ENCODE measurements around the gene SLX9.
"Not testable (repeated sequence)": the region's sequence is repeated elsewhere in the genome, so short reads cannot be mapped to it uniquely, and the experiment has no call there.

The SLX9 gene

DNA sequence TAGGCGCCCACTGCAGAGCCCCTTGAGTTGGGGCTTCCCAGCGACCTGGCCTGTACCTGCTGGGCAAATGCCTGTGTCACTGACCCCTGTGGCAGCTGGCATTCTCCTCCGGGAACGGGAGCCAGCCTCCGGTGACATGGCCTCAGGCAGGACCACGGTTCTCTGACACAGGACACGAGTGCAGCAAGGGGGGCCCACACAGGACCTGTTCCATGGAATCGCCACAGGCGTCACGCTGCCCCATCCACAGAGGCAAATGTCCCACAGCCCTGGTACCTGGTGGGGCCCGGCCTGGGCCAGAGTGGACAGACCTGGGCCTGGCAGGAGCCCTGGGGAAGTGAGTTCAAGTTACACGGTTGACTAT lies 21.7 kb upstream of the SLX9 start:
- no peak for DNase-seq

DNA sequence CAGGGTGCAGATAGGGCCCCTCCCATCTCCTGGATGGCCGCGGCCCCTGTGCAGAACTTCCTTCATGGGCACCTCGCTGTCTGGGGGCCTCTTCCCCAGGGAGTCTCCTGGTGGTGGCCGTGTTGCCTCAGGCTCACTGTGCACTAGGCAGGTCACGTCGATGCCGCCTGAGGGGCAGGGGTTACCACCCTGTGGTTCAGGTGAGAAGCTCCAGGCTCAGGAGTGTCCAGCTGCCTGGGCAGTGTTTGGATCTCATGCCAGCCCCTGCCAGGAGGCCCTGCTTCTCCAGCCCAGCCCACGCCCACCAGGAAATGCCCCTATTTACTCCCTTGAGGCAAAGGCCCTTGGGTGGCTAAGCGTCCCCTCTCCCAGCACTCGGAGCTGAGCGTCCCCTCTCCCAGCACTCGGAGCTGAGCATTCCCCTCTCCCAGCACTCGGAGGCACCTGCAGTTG lies 21.2 kb upstream of the SLX9 start:
- no peak for DNase-seq

DNA sequence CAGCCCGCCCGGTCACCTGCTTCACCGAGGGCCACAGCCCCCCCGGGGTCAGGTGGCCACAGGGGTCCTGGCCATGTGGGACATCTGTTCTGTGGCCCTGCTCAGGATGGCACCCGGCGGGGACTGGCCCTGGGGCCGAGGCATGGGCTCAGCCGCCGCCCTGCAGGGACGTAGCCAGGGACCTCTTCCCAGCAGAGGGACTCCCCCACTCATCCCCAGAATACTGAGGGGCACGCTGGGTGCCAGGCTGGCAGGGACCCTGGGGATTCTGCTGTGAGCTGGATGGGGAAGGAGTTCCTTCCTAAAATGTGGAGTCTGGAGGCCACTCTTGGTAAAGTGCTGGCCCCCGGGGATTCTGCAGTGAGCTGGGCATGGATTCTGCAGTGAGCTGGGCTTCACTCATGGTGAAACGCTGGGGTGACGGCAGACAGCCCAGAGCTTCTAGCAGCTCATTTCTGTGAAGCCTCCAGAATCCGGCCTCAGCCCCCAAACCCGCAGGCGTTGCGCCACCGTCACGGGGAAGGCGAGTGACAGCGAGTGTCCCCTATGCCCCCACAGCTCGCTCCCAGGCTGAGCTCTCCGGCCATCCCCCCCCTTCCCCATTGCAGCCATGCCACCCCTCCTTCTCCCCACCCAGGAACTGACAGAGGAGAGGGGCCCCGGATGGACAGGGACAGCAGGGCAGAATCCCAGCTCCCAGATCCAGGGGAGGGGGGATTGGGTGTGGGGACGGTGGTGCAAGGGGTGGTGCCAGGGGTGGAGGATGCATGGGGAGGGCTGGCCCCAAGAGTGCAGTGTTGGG lies 20.5 kb upstream of the SLX9 start:
- no peak for DNase-seq

DNA sequence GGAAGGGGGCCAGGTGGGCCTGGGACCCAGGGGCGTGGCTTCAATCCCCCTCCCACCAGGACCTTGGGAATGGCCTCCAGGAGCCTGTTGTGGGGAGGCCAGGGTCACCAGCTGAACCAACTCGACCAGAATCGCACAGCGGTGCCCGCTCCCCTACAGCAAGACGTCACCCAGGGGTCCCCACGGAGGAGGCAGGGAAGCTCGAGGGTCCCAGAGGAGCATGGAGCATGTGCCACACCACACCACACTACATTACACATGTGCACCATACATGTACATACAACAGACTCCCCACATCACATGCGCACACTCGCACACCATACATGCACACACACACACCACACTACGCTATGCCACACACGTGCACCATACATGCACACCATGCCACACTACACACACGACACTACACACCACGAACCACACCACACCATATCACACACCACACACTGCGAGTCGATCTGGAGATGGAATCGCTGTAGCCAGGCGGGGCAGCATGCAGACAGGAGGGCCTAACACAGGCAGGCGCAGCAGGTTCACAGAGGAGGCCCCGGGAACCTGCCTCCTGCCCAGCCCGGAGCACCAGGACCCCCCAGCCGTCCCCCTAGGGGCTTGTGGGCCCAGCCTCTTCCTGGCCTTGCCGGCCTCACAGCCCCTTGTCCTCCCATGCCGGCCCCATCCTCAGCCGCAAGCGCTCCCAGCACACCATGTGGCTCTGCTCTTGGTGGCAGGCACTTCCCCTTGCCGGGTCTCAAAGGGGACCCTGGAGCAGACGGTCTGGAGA lies 19.7 kb upstream of the SLX9 start:
- DNase-seq: no peak

DNA sequence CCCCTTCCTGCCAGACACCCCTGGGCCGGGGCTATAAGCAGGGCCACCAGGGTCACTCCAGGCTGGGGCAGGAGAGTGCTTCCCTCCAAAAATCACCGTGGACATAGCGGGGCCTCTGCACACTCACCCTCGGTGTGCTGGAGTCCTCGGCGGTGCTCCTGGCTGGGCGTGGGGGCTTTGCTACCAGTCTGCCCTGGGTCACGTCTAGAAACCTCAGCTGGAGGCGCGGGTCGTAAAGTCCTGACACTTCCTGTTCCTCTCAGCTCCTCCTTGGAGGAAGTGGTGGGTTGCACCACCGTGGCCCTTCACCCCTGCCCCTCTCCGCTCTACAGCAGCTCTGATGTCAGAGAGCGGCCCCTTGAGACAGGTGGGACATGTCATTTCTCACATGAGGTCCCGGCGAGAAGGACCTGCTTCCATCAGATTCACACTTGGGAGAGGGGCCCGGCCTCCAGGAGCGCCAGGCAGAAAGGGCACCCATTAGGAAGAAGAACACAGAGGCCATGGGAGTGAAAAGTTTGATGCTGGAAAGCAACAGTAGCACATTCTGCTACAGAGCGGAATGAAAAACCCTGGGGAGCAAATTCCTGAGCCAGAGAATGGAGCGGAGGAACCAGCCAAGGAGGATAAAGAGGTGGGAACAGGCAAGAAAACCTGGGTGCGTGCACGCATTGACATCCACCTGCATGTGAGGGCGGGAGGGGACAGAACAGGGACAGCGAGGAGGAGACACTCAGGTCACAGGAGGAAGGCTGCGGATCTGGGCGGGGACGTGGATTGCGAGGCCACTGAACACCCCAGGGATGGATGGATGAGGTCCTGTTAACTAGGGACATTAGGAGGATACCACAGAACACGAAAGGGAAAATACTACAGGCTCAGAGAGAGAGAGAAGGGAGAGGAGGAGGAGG lies 18.9 kb upstream of the SLX9 start, which contains the start of gene ITGB2:
Gene ITGB2, minus strand, starts transcription at position 206 of the 911 bp plus-strand sequence. CDS start 10,117 bp downstream, outside the sequence.
- DNase-seq: no peak

DNA sequence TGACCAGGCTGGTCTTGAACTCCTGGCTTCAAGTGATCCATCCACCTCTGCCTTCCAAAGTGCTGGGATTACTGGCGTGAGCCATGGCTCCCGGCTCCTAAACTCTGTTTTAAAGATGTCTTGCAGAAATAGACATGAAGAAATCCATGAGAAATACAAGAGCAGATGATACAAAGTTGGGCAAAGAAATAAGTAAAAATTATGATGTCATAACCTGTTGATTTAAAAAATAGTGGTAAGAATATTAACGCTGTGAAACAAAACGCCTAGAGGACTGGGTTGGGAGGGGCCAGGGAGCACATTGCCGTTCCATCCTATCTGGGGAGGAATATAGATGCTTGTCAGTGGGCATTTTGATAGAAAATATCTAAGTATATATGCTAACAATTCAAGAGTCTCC lies 17.9 kb upstream of the SLX9 start:
- no peak for DNase-seq

DNA sequence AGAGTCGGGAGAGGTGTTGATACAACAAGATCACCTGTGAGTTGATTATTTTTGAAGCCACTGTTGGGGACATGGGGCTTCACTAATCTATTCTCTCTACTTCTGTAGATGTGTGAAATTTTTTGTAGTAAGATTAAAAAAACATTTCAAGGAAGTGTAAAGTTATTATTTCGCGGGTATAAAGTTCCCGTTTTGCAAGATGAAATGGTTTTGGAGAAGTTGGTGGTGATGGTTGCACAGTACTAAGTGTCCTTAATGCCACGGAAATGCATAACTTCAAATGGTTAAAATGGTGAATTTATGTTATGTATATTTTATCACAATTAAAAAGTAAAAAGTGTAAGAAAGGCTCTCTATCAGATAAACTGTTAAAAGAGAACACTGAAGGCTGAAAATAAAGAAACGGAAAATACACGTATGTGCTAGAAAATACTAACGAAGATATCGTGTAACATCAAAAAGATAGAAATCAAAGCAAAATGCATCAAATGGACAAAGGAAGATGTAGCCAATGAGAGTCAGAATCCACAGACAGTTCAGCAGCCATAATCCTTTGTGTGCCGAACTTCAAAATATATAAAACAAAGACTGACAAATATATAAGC lies 16.2 kb upstream of the SLX9 start:
- no peak for DNase-seq

DNA sequence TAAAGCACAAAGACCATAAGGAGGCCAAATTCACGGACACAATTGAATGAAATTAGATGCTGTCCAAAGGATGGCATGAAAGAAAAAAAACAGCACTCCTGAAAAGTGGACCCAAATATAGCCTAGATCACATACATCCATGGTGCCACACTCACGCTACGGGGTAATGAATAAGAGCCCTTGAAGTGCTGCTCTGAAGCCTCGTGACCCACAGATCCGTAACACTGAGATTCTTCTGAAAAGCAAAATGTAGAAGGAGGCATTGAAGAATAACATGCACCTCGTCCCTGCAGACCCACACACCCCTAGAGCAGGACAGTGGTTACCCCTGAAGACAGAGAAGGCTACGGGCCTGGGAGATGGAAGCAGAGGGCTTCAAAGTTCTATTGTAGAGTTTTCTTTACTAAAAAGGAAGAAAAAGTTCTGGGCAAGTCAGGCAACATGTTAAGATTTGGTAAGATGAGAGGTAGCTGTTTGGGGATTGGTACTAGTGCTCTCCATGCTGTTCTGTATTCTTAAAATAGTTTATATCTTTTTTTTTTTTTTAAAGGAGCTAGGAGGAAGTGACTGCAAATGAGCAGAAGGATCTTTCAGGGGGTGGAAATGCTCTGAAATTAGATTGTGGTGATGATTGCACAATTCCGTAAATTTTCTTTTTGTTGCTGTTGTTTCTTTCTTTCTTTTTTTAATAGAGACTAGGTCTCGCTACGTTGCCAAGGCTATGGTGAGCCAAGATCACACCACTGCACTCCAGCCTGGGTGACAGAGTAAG lies 15.0 kb upstream of the SLX9 start:
- DNase-seq: no peak

DNA sequence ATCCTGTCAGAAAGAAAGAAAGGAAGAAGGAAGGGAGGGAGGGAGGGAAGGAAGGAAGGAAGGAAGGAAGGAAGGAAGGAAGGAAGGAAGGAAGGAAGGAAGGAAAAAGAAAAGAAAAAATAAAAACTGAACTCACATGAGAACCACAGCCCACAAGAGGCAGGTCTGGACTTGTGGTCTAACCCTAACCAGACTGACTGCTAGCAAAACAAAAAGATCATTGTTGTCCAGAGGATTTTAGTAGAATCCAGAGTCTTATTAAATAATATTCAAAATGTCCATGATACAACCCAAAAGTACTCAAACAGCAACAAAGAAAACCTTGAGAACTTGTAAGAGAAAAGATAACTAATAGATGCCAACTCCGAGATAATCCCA lies 14.5 kb upstream of the SLX9 start:
- no peak for DNase-seq

DNA sequence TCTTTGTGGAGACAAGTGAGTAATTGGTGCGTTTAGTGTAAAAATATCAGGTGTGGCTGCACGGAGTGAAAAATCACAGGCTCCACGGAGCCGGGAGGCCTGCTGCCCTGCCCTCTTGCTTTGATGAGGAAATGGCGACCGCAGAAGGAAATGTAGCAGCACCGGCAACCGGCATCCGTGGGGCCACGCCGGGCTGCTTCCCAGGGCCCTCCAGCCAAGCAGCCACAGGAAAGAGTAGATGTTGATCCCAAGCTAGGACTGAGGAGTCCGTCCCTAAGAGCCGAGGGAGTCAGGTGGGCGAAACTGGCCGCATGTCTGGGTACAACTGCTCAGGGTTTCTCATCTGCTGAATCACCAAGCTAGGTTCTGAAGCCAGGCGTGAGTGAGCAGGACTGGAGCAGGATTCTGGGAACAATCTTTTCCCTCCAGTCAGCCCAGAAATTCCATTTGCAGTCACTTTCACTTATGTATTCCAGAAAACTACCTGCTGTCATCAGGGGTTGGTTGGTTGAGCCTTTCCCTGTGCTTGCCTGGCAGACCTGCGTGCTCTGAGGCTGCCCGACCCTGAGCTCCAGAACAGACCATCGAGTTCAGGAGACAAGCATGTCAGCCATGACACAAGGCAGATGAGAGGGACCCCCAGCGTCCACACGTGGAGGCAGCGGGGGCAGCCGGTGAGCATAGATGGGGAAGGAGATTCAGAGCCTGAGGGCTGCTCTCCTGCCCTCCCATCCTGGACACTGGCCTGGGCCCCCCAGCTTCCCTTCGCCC lies 13.3 kb upstream of the SLX9 start:
- no peak for DNase-seq

DNA sequence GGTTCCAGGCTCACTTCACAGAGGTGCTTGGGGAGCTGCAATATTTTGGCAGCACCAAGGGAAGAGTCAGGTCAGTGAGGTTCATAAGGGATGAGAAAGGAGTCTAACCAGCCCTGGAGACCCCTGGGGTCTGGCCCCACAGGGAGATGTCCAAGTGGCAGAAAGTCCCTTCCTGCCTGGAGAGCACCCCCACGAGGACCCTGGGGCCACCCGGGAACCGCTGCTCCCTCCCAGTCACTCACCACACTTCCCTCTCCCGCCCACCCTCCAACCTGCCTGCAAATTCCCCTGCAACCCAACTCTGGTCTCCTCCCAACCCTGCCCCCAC lies 12.6 kb upstream of the SLX9 start:
- no peak for DNase-seq

DNA sequence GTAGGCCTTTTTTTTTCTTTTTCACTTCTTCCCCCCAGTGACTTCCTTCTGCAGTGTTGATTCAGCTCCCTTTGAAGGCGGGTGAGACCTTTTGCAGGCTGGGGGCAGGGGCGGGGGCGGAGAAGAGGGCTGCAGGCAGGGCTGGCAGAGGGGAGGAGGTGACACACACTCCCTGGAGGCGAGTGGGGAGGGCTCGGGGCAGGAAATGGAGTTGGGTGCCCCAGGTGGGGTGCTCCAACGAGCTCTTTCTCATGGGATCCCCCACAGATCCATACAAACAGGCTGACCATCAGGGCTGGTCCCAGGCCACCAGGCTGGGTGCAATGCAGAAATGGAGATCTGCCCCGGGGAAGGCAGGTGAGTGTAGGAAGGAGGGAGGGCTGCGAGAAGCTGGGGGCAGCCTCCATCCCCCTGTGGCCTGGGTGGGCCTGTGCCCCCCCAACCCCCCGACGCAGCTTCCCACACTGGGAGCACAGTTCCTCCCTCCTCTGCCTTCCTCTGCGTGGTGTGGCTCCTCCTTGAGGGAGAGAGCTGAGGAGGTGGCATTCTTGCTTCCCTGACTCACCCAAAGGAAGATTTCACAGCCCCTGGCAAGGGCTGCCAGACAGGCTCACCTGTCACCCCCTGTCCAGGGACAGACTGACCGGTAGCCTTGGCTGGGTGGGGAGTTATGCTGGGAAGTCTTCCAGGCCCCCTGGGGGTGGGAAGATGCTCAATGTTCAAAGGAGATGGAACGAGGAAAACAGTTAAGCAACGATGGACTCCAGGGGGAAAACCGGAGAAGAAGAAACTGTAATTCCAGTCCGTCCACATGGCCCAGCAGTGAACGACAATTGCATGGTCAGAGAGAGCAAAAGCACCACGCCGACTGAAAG lies 12.0 kb upstream of the SLX9 start:
- DNase-seq: no peak

DNA sequence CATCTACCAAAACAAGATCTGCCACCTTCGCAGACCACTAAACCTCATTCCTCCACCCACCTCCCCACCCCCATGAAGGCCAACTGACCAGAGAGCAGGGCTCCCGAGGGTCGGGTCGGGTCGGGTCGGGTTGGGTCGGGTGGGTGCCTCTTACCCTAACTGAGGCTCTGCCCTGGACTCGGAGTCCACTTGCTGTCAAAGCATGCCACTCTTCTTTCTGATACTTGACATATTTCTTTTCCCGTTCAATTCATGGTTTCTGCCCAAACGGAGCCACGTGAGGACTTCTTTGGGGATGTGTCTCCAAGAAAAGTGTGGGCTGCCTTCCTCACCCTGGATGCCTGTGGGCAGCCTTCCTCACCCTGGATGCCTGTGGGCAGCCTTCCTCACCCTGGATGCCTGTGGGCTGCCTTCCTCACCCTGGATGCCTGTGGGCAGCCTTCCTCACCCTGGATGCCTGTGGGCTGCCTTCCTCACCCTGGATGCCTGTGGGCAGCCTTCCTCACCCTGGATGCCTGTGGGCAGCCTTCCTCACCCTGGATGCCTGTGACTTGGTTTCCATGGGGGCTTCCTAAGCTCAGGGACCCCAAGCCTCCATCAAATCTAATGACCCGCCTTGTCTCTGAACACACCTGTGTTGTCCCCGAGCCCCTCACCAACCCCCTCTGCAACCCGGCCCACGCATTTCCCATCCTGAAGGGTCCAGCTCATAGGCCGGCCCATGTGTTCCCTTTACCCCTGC lies 11.2 kb upstream of the SLX9 start:
- not testable (repeated sequence) for DNase-seq

DNA sequence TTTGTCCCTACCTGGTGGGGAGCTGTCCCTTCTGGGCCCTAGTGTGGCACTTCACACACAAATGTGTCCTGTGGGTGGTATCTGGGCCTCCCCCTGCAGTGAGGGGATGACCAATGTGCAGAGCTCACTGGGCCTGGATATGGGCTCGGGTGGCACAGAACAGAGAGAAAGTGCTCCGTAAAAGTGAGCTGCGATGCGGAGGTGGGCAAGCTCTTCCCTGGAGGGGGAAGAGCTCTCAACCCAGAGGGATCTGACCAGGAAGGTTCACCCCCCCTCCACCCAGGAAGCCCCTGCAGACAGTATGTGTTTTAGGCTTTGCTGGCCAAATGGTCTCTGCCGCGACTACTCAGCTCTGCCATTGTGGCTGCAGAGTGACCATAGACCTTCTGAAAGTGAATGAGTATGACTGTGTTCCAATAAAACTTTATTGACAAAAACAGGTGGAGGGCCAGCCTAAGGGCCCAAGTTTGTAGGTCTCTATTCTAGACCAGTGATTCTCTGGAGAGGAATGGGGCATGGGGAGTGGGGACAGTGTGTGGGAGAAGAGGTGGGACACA lies 10.5 kb upstream of the SLX9 start:
- DNase-seq: no peak

DNA sequence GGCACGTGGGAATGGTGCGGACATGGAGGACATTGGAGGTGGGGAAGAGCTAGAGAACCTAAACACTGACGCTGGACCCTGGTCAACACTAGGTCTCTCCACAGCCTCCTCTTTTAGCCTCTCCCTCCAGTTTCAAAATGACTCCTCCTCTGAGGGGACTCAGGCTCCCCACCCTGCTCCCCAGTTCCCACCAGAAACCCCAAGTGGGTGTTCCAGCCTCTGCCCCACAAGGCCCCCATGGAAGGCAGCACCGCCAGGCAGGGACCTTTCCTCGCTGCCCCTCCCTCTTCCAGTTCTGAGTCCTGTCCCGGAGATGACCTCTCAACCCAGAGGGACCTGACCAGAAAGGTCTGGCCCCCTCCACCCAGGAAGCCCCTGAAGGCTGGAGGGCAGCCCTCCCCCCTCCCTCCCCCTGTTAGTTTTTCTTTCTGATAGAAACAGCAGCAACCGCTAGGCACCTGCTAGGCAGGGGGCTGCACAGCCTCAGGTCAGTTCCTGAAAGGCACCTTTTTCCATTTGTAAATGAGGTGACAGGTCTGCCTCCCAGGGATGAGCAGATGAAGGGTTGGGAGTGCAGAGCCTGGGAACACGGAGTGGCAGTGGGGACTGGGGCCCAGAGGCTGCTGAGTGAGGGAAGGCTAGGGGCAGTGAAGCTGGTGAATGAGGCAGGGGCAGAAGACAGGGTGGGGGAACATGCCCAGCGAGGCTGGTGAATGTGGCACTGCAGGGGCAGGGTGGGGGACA lies 9.9 kb upstream of the SLX9 start:
- DNase-seq: no peak

DNA sequence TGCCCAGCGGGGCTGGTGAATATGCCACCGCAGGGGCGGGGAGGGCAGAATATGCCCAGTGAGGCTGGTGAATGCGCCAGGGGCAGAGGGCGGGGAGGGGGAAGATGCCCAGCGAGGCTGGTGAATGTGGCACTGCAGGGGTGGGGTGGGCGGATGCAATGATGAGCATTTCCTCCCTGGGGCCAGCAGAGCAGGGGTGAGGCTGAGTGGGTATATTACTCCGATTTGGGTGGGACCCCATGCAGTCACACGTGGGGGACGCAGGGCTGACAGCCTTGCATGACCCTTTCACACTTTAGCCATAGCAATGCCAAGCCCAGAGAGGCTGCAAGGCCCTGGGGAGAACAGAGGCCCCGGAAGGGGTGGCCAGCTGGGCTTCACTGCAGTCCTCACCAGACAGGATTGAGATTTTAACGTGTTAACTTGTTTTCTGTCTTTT lies 9.3 kb upstream of the SLX9 start:
- DNase-seq: no peak

DNA sequence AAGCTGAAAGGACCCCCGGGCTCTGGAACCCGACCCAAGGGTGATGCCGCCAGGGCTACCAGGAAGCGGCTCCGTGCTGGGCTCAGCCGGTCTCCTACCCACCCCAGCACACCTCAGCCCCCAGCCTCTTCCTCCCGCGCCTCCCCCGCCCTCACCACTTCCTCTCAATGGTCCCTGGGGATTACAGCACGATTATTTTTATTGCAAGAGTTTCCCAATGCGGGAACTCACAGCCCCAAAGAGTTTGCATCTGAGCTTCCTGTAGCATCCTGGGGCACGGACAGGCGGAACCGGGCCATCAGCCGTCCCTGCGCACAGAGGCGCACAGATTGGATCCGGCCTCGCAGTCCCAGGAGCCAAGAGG lies 8.7 kb upstream of the SLX9 start:
- no peak for DNase-seq
